GM23248 (cell line): ENCODE measurements around the gene ANTXR2.

Experiments used
- EZH2 ChIP-seq: fragments of 200-600 bp; sonication (generic); IDR thresholded peaks from 2 replicates; pipeline ENCODE4 v1.6.1; 2018; ENCODE audit warnings: antibody characterized with exemption, mild to moderate bottlenecking; ENCODE audit not compliant: insufficient read depth, poor library complexity, severe bottlenecking
- EZH2phosphoT487 ChIP-seq: fragments of 200-600 bp; sonication (generic); IDR thresholded peaks from 2 replicates; pipeline ENCODE4 v1.6.1; 2018; ENCODE audit warnings: antibody characterized with exemption, moderate library complexity, mild to moderate bottlenecking, low read depth; ENCODE audit not compliant: insufficient read depth

GRCh38 chr4:80022282-80022681 lies 50.7 kb downstream of the ANTXR2 start:
- no peak for TF ChIP-seq EZH2
- TF ChIP-seq EZH2phosphoT487 = no peak
